GM21528 (cell line): Measurements from ENCODE around the gene NDRG4.

Experiments
- ATAC-seq: cut with Tn5 transposase; IDR thresholded peaks from one replicate; pipeline ENCODE4 v1.9.1; 2021; ENCODE audit warnings: mild to moderate bottlenecking, moderate library complexity; ENCODE audit not compliant: unreplicated experiment, low FRiP score

The NDRG4 gene

DNA sequence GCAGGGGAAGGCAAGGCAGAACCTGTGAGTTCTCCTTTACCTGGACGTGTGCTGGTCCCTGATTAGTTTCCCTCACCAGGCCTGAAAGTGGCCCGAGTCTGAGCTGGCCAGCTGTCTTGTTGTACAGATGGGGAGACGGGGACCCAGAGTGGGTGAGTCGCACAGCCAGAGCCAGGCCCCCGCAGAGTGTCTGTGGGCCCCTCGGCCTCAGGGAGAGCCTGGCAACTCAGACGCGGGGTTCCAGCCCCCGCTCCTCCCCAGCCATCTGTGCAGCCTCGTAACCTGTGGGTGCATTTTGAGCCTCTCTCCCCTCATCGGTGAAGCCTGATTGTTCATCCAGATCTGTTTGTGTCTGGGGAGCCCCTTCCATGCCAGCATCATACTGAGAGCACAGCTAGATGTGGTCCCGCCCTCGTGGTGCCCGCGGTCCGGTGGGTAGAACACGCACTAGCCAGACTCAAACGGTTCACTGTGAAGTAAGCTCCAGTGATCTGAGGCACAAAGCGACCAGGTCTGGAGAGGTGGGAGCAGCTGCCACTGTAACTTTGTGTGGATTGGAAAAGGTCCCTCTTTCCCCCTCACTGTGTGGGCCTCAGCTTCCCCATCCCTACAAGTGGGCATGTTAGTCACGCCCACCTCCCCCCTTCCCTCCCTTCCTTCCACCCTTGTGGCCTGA lies 6.0 kb upstream of the NDRG4 start:
- no peak for ATAC-seq

- ATAC-seq = no peak
These were observed 4.9 kb upstream of the NDRG4 start for GRCh38 chr16:58494981-58495520.

DNA sequence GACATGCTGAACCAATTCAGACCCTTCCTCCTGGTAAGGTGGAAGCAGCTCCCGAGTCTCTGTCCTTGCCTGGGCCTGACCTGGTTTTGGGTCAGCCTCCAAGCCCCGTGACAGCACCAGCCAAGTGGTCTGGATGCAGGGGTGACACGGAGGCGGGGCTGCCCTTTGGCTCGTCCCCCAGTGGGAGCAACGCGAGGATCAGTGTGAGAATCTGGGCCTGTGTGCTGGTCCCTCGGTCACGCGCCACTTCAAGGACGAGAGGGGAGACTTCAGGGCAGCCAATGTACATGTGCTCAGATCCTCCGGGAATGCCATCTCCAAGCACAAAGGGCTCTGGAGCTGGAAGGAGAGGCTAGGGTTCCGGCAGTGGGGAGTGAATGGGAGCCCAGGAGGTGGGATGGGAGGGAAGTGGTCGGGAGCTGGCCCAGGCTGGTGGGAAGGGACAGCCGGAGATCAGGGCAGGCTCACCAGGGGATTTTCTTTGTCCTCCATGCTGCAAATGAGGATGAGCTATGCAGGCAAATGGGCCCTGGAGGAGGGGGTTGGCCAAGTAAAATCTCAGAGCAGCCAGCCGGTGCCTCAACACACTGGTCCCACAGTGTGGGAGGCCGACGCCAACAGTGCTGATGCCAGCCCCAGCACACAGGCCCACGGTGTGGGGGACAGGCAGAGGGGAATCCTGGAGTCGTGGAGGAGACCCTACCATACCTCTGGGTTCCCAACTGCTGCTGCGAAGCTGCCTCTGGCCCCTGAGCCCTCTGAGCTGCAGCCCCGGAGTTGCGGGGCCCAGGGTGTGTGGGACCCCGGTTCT lies 4.2 kb upstream of the NDRG4 start:
- no peak for ATAC-seq

GRCh38 chr16:58497468-58497867 lies 2.5 kb upstream of the NDRG4 start:
- no peak for ATAC-seq

DNA sequence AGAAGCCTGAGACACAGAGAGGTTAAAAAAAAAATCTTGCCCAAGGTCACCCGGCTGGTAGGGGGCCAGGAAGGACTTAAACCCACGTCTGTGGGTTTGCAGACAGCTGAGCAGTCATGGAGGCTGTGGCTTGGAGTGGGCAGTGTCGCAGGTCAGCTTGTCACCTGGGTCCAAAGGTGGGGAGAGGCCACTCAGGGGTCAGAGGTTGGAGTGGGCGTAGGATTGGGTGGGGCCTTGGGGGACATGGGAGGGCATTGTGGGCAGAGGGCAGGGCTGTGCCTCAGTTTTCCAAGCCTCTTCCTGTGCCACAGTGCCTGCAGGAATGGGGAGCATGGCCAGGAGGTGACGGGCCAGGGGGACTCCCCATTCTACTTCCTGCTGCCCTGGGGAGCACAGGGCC lies 2.0 kb upstream of the NDRG4 start:
- no peak for ATAC-seq

- ATAC-seq = no peak
These were observed 1.4 kb upstream of the NDRG4 start for GRCh38 chr16:58498341-58499091.

- no peak for ATAC-seq
These were observed 841 bp upstream of the NDRG4 start for GRCh38 chr16:58499092-58499511.

- no peak for ATAC-seq
These were observed 693 bp downstream of the NDRG4 start for GRCh38 chr16:58500430-58501241.

- ATAC-seq = no peak
These were observed 1.5 kb downstream of the NDRG4 start for GRCh38 chr16:58501242-58502131.

DNA sequence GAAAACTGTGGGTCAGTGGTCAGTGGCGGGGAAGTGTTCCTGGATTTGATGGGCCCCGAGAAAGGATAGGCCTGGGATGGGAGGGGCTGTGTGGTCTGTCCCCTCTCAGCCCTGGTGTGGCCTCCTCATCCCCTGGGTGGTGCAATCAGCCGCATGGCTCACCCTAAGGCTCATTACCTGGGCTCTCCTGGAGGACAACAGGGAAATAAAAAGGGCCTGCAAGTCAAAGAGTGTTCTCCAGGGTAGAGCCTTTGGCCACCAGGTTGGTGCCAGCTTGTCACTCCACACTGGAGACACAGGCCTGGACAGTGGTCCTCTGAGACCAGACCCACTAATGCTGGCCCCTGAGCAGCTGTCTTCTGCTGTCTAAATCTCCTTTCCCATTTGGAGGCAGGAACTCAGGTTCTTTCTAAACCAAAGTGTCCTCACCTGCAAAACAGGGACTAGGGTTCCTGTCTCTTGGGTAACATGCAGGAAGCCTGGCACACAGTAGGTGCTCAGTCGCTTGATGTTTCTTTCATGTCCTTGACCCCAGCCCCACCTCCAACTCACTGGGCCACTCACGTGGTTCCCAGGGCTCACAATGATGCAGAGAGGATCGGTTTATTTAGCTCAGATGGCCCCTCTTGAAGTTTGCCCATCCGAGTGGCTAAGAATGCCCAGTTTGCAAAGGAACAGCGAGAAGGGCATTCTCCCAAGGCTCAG lies 2.4 kb downstream of the NDRG4 start:
- no peak for ATAC-seq

DNA sequence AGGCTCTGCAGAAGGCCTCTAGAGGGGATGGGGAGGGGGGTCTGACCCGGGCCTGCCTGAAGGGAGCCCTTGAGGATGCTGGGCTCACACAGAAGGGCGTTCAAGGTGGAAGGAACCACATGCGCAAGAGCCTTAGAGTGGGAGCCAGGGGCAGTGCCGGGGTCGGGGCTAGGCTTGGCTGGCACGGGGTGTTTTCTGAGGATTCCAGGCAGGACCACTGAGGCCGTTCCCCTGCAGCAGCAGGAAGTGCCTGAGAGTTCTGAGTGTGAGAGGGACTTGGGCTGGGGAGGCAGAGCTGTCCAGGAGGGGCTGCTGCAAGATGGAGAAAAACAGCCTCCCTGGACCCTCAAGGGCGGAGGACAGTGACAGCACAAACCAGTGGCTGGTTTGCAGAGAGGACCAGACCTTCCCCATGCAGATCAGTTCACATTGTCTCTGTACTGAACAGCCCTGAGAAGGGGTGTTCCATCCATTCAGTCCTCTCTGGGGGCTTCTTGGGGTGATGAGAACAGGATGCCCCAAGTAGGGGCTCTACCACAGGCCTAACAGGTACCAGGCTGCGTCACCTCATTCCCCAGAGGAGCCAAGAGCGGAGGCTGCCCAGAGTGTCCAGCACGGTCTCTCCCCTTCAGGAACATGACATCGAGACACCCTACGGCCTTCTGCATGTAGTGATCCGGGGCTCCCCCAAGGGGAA lies 3.4 kb downstream of the NDRG4 start:
- ATAC-seq = no peak

GRCh38 chr16:58503863-58504688 lies 4.1 kb downstream of the NDRG4 start:
- no peak for ATAC-seq

GRCh38 chr16:58506241-58507194 lies 6.6 kb downstream of the NDRG4 start:
- no peak for ATAC-seq

DNA sequence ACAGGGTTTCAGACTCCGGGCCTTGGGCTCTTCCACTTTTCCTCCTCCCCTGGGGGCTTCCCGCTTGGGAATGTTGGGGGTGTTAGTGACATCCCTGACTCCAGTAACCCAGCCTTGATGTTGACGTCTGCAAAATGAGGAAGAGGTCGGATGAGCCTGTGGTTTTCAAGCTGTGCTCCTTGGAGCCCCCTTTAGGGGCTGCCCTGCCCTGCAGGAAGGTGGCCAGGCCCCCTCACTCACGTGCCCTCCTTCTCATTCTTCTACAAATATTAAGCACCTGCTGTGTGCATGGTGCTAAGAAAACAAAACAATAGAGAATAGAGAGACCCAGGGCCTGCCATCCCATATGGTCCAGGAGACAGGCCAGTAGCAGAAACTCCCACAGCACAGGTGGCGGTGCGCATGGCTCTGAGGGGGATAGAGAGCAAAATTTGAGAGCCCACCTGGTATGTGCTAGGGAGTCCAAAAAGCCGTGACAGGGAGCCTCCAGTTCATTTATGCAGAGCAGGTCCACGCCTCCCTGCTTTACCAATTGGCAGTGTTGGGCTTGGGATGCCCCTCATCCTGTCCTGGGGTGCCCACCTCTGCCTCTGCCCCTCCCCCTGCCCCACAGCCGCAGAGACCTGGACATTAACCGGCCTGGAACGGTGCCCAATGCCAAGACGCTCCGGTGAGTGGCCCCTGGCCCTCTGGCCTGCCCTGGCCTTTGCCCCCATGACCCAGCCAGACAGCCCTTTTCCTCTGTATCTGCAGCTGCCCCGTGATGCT lies 7.4 kb downstream of the NDRG4 start:
- no peak for ATAC-seq

GRCh38 chr16:58507963-58508670 lies 8.2 kb downstream of the NDRG4 start:
- no peak for ATAC-seq
